ENCODE data around the gene NRL. TPM values are rescaled to one million over a fixed set of nuclear protein-coding genes. Genes with fewer than 3 reads are reported as not detected.
A peak's percentile ranks its signal among the peaks of the same experiment; 100 is the strongest.

NRL gene
- total and polyA plus RNA-seq, 10 of the 15 experiments (the other 5 are each of a cell fraction or from before 2014, with no cell fraction given) = 0.11 to 4.4 (median 2.2) TPM

GRCh38 chr14:24058260-24058950, 56.3 kb downstream of the NRL start (continued):
- peak; percentile 23; a peak in 2 of 4 replicates for TF ChIP-seq IKZF2 (IDR thresholded peaks at IDR 0.05)
- 0 out of 2 replicates have a peak, but pooled peaks have one; percentile 34 for TF ChIP-seq LARP7 (IDR thresholded peaks at IDR 0.05)

GRCh38 chr14:24057867-24058259, 56.9 kb downstream of the NRL start:
- in situ Hi-C loops (cut with MboI) = loop anchor here (5.0 kb wide), 1 partner anchor 34 kb away; the partner anchor contains the start of gene PCK2
- no peak overlapping the region for H3K4me3 ChIP-seq
- ChIA-PET RAD21 (ENCODE audit: unreplicated experiment) (interaction anchor here (0.9 to 7.2 kb wide), 17 partner anchors 14 to 276 kb away, joined by 3 to 140 read pairs (median 7); partner anchors contain the start of genes CIDEB, DCAF11, IPO4 and IRF9), CTCF (interaction anchor here (0.5 to 6.3 kb wide), 27 partner anchors 9 to 276 kb away, joined by 3 to 197 read pairs (median 5); partner anchors contain the start of genes DCAF11, EMC9, IRF9 and NRL), POLR2A (interaction anchor here (1.0 to 2.6 kb wide), 9 partner anchors 22 to 239 kb away, joined by 3 to 18 read pairs (median 6); partner anchors contain the start of genes DCAF11, IRF9, NRL and PCK2), SMC1A (ENCODE audit: uncharacterized antibody, unreplicated experiment) (interaction anchor here (1.0 to 4.3 kb wide), 19 partner anchors 15 to 425 kb away, joined by 3 to 122 read pairs (median 5); partner anchors contain the start of genes DCAF11, IRF9 and NRL)
- H3K4me2 ChIP-seq (ENCODE audit: control insufficient read depth, insufficient read depth) = no peak overlapping the region
- H2AFZ ChIP-seq (ENCODE audit: control insufficient read depth, low read depth, low read length) = no peak overlapping the region
- no peaks in the 10 kb centered on the region for H3K36me3 ChIP-seq (ENCODE audit: control insufficient read depth in 2 of 2, insufficient read depth in 2 of 2, low read length in 1 of 2)
- H3K9me3 ChIP-seq (replicated peaks; ENCODE audit: control insufficient read depth, insufficient read depth, low read length) = no peaks in the 10 kb centered on the region
- H4K20me1 ChIP-seq (ENCODE audit: control insufficient read depth, insufficient read depth) = no peaks in the 10 kb centered on the region
- H3K79me2 ChIP-seq (ENCODE audit: control insufficient read depth, insufficient read depth, low read length) = no peaks in the 10 kb centered on the region
- intact Hi-C loops (cut with micrococcal nuclease; ENCODE audit: unreplicated experiment) = loop anchor here (1.0 kb wide), 3 partner anchors 32 to 103 kb away; partner anchors contain the start of gene IRF9
- ATAC-seq (peak; percentile 10; the same call in 2 of the 3 replicates), FAIRE-seq (no peak), DNase-seq (ENCODE audit: low read depth, low spot score) (no peak)
- H3K27me3 ChIP-seq (replicated peaks in 1 of 2; ENCODE audit: control insufficient read depth in 2 of 2, insufficient read depth in 2 of 2, low read length in 1 of 2) = peaks cover 0 to under 1% of the 10 kb centered on the region in 2 experiments; a peak in 2 of 4 replicates
- no peak overlapping the region for H3K27ac ChIP-seq (ENCODE audit: control insufficient read depth, insufficient read depth)
- WGBS (ENCODE audit: insufficient coverage, insufficient replicate concordance, low lambda C conversion rate, missing lambda C conversion rate) = 36% methylated on average over 13 of the region's 14 CpGs
- no TSS peak for BruUV-seq (replicated peaks)
- H3K9ac ChIP-seq (ENCODE audit: control insufficient read depth, insufficient read depth, low read length) = no peak overlapping the region
- no peaks in the 10 kb centered on the region for H3K4me1 ChIP-seq (ENCODE audit: control insufficient read depth, insufficient read depth, low read length)
- TF ChIP-seq NFYB (IDR thresholded peaks at IDR 0.05; ENCODE audit: insufficient read depth, low read depth, low read length) (no peak), ZBTB11 (CRISPR knock-in tag; IDR thresholded peaks at IDR 0.05) (no peak), MTA2 (IDR thresholded peaks at IDR 0.05; ENCODE audit: low read depth) (no peak), HCFC1 (IDR thresholded peaks at IDR 0.05; ENCODE audit: low read length) (no peak), YY1 (IDR thresholded peaks at IDR 0.05; ENCODE audit: low read depth, low read length) (no peak), FOXK2 (IDR thresholded peaks at IDR 0.05) (no peak), NRF1 (conservative IDR thresholded peaks at IDR 0.05; ENCODE audit: low read depth, low read length) (no peak), JUNB (IDR thresholded peaks at IDR 0.05) (no peak), E2F4 (IDR thresholded peaks at IDR 0.05; ENCODE audit: low read depth, low read length) (no peak), CHD2 (IDR thresholded peaks at IDR 0.05; ENCODE audit: borderline replicate concordance, low read depth, low read length) (no peak), GATAD2B (conservative IDR thresholded peaks at IDR 0.05; ENCODE audit: low read depth) (no peak)

Data from GM12878 (cell line).